ENCODE results near the gene TNXB.

TNXB gene

DNA sequence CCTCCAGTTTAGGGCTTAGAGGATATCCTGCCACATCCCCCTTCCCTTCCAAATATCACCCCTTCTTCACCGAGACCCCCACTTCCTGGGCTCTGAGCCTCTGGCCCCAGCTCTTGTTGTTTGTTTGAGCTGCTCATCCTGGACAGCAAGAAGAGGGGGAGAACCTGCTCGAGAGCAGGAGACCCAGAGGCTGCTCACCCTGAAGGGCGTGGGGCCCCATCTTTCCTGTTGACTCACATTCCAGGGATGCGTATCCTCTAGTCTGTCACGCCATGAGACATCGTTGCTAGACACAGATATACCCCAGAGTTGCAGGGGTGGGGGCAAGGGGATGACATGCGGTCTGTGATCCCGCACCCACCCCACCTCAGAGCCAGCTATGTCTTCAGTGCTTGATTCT is 5.7 kb upstream of the TNXB start:
- Histone ChIP-seq H3K36me3 (peaks cover 80% of the 10 kb centered on the region), H4K20me1 (0 out of 2 replicates have a peak, but pooled peaks cover 4% of the 10 kb centered on the region), H3K4me1 (peaks cover 13% of the 10 kb centered on the region), H3K27ac (no peak overlapping the region), H3K4me3 (no peak overlapping the region), H3K27me3 (no peaks in the 10 kb centered on the region), H3K4me2 (no peak overlapping the region), H3K9me3 (no peaks in the 10 kb centered on the region), H3K9ac (no peak overlapping the region)
- TF ChIP-seq Cebpa-rat (IDR thresholded peaks at IDR 0.05) = no peak

GRCh38 chr6:32113386-32114352 is 4.5 kb upstream of the TNXB start:
- 0 out of 2 replicates have a peak, but pooled peaks cover 4% of the 10 kb centered on the region for H4K20me1 ChIP-seq
- H3K27ac ChIP-seq = no peak overlapping the region
- peaks cover 69% of the 10 kb centered on the region for H3K36me3 ChIP-seq
- H3K4me1 ChIP-seq = peaks cover 25% of the 10 kb centered on the region
- no peak overlapping the region for H3K4me3 ChIP-seq
- no peak overlapping the region for H3K4me2 ChIP-seq
- no peak overlapping the region for H3K9ac ChIP-seq
- no peak for TF ChIP-seq Cebpa-rat (IDR thresholded peaks at IDR 0.05)
- no peaks in the 10 kb centered on the region for H3K9me3 ChIP-seq
- no peaks in the 10 kb centered on the region for H3K27me3 ChIP-seq

DNA sequence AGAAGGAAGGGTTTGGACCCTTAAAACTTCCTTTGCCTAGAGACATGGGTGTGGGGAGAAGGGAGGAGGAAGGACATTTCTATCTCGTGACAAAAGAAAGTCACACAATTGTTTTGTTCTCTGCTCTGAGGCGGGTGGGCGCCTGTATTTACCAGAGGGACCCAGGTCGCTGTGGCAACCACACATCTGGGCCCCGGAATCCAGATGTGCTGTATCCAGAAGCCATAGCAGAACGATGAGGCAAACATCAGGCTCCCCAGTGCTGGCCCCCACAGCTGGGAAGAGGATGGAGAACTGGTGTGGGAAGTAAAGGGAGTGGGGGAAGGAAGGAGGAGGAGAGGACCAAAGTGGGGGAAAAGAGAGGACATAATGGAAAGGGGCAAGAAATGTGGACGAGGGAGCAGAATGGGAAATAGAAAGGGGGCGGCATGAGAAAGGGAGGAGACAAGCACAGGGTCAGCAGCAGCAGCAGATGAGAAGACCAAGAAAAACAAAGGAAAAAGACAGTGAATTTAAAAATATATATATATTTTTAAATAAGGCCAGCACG is 3.4 kb upstream of the TNXB start:
- Histone ChIP-seq H3K27me3 (no peaks in the 10 kb centered on the region), H3K27ac (no peak overlapping the region), H3K4me3 (no peak overlapping the region), H3K4me1 (peaks cover 33% of the 10 kb centered on the region), H3K4me2 (no peak overlapping the region), H4K20me1 (0 out of 2 replicates have a peak, but pooled peaks cover 4% of the 10 kb centered on the region), H3K9ac (no peak overlapping the region), H3K36me3 (peaks cover 57% of the 10 kb centered on the region), H3K9me3 (no peaks in the 10 kb centered on the region)
- TF ChIP-seq Cebpa-rat (IDR thresholded peaks at IDR 0.05) = no peak

- Histone ChIP-seq H3K27ac (no peak overlapping the region), H3K9me3 (no peaks in the 10 kb centered on the region)
Measured at GRCh38 chr6:32111424-32112066, 2.4 kb upstream of the TNXB start.

DNA sequence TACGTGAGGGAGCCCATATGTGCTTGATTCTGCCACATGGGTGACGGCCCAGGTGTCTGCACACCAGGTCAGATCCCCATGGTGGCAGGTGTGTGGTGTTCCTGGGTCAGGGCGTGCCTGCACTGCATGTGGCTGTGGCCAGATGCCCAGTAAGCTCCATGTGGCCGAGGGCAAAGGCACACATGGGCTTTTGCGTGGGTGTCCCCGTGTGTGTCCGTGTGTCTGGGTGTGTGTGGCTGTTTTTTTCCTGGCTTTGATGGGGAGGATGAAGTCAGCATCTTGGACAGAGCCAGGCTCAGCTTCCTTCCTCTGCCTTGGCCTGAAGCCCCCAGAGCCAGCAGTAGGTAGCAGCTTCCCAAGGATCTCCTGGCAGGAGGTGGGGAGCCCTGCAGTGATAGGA is 1.5 kb upstream of the TNXB start:
- H3K4me3 ChIP-seq = no peak overlapping the region
- TF ChIP-seq Cebpa-rat (IDR thresholded peaks at IDR 0.05) = no peak

More at GRCh38 chr6:32111424-32112066, 2.4 kb upstream of the TNXB start:
- Histone ChIP-seq H3K4me3 (no peak overlapping the region), H3K36me3 (peaks cover 48% of the 10 kb centered on the region), H3K4me2 (no peak overlapping the region), H3K9ac (no peak overlapping the region), H4K20me1 (0 out of 2 replicates have a peak, but pooled peaks cover 4% of the 10 kb centered on the region), H3K27me3 (no peaks in the 10 kb centered on the region), H3K4me1 (peaks cover 32% of the 10 kb centered on the region)
- TF ChIP-seq Cebpa-rat (IDR thresholded peaks at IDR 0.05) = no peak

DNA sequence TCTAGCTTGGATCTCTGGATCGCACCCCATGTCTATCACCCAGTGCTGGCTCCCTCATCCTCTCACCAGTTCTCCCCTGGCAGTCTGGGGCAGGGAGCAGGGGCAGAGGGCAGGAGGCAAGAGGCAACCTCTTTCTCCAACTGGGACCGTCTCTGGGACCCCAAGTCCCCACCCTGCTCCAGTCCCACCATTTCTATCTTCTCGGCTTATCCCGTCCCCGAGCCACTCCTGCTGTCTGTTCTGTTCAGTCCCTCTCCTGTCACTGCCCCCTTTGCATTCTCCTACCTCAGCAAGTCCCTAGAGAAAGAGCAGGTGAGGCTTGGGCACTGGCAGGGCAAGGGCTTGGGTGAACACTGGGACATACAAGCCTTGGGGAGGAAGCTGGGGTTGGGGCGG is 625 bp upstream of the TNXB start:
- Histone ChIP-seq H3K4me2 (peak overlapping the region; percentile 67), H3K27me3 (no peaks in the 10 kb centered on the region), H4K20me1 (no peaks in the 10 kb centered on the region), H3K9me3 (no peaks in the 10 kb centered on the region), H3K27ac (no peak overlapping the region), H3K4me1 (peaks cover 32% of the 10 kb centered on the region), H3K4me3 (no peak overlapping the region), H3K9ac (no peak overlapping the region), H3K36me3 (peaks cover 31% of the 10 kb centered on the region)
- no peak for TF ChIP-seq Cebpa-rat (IDR thresholded peaks at IDR 0.05)

More for the DNA sequence above, 1.5 kb upstream of the TNXB start:
- Histone ChIP-seq H3K27me3 (no peaks in the 10 kb centered on the region), H3K4me1 (peaks cover 32% of the 10 kb centered on the region), H3K4me2 (no peak overlapping the region), H4K20me1 (no peaks in the 10 kb centered on the region), H3K9ac (no peak overlapping the region), H3K27ac (no peak overlapping the region), H3K36me3 (peaks cover 39% of the 10 kb centered on the region), H3K9me3 (no peaks in the 10 kb centered on the region)

GRCh38 chr6:32108727-32109113 is 418 bp downstream of the TNXB start:
- Histone ChIP-seq H3K9me3 (no peaks in the 10 kb centered on the region), H3K36me3 (peaks cover 21% of the 10 kb centered on the region), H3K27me3 (no peaks in the 10 kb centered on the region), H3K4me2 (peak overlapping the region; percentile 67), H3K4me3 (no peak overlapping the region), H3K9ac (no peak overlapping the region), H3K27ac (no peak overlapping the region), H3K4me1 (peaks cover 32% of the 10 kb centered on the region), H4K20me1 (no peaks in the 10 kb centered on the region)
- TF ChIP-seq Cebpa-rat (IDR thresholded peaks at IDR 0.05) = no peak

DNA sequence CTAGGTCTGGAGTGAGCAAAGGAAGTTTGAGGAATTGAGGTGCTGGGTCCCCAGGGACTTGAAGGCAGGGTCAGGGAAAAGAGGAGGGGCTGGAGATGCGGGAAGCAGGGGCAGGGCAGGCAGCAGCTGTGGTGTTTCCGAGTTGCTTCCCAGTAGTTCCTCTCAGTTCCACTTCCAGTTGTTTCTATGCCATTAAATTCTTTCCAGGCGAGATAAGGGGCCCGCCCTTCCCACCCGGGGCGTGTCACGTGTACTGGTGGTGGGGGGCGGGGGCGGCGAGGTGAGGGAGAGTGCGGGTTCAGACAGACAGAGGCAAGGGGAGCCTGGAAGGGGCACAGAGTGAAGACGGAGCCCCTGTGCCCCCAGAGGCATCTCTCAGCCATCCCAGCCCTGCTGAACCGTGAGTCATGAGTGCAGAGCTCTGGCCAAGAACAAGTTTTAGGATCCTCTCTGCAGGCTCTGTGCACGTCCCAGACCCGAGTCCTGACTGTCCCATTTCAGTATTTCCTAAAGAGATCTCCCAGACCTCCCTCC is 977 bp downstream of the TNXB start:
- H3K4me2 ChIP-seq = peak overlapping the region; percentile 67
- no peak overlapping the region for H3K9ac ChIP-seq
- peaks cover 32% of the 10 kb centered on the region for H3K4me1 ChIP-seq
- H4K20me1 ChIP-seq = no peaks in the 10 kb centered on the region
- no peak overlapping the region for H3K4me3 ChIP-seq
- no peak overlapping the region for H3K27ac ChIP-seq
- no peaks in the 10 kb centered on the region for H3K9me3 ChIP-seq
- no peaks in the 10 kb centered on the region for H3K27me3 ChIP-seq
- no peak for TF ChIP-seq Cebpa-rat (IDR thresholded peaks at IDR 0.05)
- peaks cover 15% of the 10 kb centered on the region for H3K36me3 ChIP-seq

- no peak overlapping the region for H3K9ac ChIP-seq
- H3K9me3 ChIP-seq = no peaks in the 10 kb centered on the region
- no peaks in the 10 kb centered on the region for H3K27me3 ChIP-seq
- peak overlapping the region; percentile 67; the same call in 1 of the 2 replicates for H3K4me2 ChIP-seq
- peaks cover 32% of the 10 kb centered on the region for H3K4me1 ChIP-seq
- no peaks in the 10 kb centered on the region for H4K20me1 ChIP-seq
- H3K27ac ChIP-seq = no peak overlapping the region
- TF ChIP-seq Cebpa-rat (IDR thresholded peaks at IDR 0.05) = no peak
- H3K4me3 ChIP-seq = no peak overlapping the region
- H3K36me3 ChIP-seq = peaks cover 14% of the 10 kb centered on the region
Measured at GRCh38 chr6:32107406-32107805, 1.7 kb downstream of the TNXB start.

Measured in BLaER1 (cell line).